ENCODE results near the gene CLSTN1. TPM values are rescaled to one million over a fixed set of nuclear protein-coding genes. Genes with fewer than 3 reads are reported as not detected.
A peak's percentile ranks its signal among the peaks of the same experiment; 100 is the strongest.

CLSTN1 gene
- total RNA-seq, 2 experiments from 2014 or later, result 29.3 to 29.9 TPM

DNA sequence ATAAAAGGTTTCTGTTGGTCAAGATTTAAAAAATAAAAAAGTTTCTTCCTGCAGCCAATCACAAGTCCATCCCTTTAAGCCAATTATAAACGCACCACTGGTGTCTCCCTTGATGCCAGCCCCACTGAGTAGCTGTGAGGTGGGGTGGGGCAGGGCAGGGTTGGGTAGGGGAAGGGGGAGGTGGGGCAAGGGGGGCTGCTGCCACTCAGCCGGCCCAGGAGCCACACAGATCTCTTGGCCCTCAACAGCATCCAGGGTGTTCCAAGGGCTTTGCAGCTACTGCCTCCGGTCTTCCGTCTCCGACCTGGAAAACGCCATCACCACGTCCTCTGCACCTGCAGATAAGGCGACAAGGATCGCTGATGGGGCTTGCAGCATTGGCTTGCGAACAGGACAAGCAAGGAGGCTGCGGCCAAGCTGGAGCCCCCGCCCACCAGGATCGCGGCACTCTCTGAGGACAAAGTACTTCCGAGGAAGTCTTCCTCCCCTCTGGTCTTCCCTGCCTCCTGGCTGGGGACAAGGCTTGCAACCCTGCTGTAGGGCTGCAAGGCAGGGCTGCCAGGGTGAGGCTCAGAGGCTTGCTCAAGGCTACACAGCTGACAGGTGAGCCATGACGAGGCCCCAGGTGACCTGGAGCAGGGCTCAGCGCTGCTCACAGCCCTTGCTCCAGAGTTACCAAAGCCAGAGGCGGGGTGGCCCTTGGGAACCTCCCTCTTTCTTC, 26.8 kb upstream of the CLSTN1 start:
- DNase-seq, result no peak
- Mint-ChIP-seq H3K4me3 (peak overlapping the region; percentile 63), H3K9me3 (peaks cover 6% of the 10 kb centered on the region), H3K27ac (no peak overlapping the region), H3K4me1 (ENCODE audit: low read depth) (peaks cover 11% of the 10 kb centered on the region), H3K36me3 (ENCODE audit: low read depth) (peaks cover 9% of the 10 kb centered on the region), H3K27me3 (peaks cover 2% of the 10 kb centered on the region)
- ChIA-PET CTCF (interaction anchor here (1.1 to 5.1 kb wide), 6 partner anchors 9 to 235 kb away, joined by 3 to 53 read pairs (median 6); no protein-coding TSS in a partner anchor), POLR2A (no interaction called here)
- intact Hi-C loops (cut with micrococcal nuclease), result no loop called here
- peak; percentile 67 for ATAC-seq
- TF ChIP-seq, protein P1, sequence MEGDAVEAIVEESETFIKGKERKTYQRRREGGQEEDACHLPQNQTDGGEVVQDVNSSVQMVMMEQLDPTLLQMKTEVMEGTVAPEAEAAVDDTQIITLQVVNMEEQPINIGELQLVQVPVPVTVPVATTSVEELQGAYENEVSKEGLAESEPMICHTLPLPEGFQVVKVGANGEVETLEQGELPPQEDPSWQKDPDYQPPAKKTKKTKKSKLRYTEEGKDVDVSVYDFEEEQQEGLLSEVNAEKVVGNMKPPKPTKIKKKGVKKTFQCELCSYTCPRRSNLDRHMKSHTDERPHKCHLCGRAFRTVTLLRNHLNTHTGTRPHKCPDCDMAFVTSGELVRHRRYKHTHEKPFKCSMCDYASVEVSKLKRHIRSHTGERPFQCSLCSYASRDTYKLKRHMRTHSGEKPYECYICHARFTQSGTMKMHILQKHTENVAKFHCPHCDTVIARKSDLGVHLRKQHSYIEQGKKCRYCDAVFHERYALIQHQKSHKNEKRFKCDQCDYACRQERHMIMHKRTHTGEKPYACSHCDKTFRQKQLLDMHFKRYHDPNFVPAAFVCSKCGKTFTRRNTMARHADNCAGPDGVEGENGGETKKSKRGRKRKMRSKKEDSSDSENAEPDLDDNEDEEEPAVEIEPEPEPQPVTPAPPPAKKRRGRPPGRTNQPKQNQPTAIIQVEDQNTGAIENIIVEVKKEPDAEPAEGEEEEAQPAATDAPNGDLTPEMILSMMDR (IDR thresholded peaks at IDR 0.05), result no peak

DNA sequence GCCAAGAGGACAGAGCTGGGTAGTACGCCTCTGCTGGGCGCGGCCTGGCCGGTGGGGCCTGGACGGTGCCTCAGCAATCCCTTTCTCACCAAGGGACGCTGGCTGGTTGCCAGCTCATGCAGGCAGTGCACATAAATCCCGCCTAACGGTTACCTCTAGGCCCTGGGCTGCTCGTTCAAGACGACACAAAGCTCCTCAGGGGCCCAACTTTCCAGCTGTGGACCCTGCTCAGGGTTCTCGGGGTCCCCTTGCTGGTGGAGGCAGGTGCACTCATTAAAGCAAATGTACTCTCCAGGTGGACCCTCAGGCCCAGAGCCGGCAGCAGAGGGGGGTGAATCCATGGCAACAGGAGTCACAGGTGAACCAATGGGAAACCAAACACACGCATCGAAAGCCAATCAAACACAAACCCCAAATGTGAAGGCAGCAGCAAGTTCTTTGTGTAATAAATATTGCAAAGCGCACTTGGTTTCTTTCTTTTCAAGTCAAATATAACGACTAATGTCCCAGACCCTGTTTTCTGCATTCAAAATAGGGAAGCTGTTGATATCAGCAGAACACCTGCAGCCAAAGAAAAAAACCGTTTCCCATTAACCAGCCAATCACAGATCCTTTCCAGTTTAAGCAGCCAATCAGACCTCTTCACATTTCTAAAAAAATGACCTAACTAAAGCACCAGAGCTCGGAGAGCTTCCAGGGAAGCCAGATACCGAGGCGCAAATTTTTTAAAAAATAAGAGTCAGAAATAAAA, 26.1 kb upstream of the CLSTN1 start:
- ChIA-PET POLR2A (no interaction called here), CTCF (interaction anchor here (1.1 to 5.1 kb wide), 6 partner anchors 9 to 235 kb away, joined by 3 to 53 read pairs (median 6); no protein-coding TSS in a partner anchor)
- ATAC-seq (peak; percentile 79), DNase-seq (no peak)
- peaks cover 9% of the 10 kb centered on the region for H3K36me3 Mint-ChIP-seq (ENCODE audit: low read depth)
- H3K27ac Mint-ChIP-seq, result no peak overlapping the region
- H3K27me3 Mint-ChIP-seq, result peaks cover 2% of the 10 kb centered on the region
- TF ChIP-seq, protein P1 (IDR thresholded peaks at IDR 0.05), result no peak
- peaks cover 11% of the 10 kb centered on the region for H3K4me1 Mint-ChIP-seq (ENCODE audit: low read depth)
- H3K4me3 Mint-ChIP-seq, result peak overlapping the region; percentile 63
- H3K9me3 Mint-ChIP-seq, result peaks cover 6% of the 10 kb centered on the region
- intact Hi-C loops (cut with micrococcal nuclease), result no loop called here

DNA sequence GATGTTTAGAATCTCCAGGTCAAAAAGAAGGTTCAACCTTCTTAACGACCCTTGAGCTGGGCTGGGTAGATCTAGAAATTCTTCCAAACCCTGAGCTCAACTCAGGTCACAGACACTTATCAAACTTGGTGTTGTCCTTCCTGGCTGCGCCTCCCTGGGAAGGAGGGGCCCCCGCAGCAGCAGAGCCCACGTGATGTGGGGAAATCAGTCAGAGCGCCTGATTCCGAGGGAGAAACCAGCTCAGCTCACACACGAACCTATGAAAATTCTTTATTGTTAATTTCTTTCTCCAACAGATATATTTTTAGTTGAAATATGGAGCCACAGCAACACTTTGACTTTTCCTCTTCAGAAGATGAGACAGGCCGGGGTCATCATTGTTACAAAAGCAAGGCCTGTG, 24.3 kb upstream of the CLSTN1 start:
- DNase-seq (no peak), ATAC-seq (no peak)
- Mint-ChIP-seq H3K27ac (no peak overlapping the region), H3K27me3 (peaks cover 2% of the 10 kb centered on the region), H3K9me3 (no peaks in the 10 kb centered on the region), H3K4me3 (no peak overlapping the region), H3K36me3 (ENCODE audit: low read depth) (no peaks in the 10 kb centered on the region), H3K4me1 (ENCODE audit: low read depth) (peaks cover 11% of the 10 kb centered on the region)
- ChIA-PET CTCF (interaction anchor here (1.3 to 5.1 kb wide), 3 partner anchors 25 to 63 kb away, joined by 4 to 53 read pairs (median 4); no protein-coding TSS in a partner anchor), POLR2A (no interaction called here)
- intact Hi-C loops (cut with micrococcal nuclease), result no loop called here
- TF ChIP-seq, protein P1 (IDR thresholded peaks at IDR 0.05), result no peak

DNA sequence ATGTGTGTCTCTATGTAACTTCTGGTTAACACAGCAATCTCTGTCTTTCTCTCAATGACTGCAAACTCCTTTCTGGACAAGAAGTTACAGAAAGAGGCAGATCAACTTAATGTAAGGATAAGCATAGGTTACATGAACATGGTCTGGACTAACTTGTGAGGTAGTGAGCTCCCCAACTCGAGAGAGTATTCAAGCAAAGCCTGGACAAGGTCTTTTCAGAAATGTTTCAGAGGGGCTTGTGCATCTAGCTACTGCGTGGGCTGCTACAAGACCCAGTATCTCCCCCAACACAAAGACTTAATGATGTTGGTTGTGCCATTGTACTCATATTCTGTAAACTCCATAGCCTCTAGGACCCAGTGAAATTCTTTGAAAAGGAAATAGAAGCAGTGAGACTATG, 23.5 kb upstream of the CLSTN1 start:
- peaks cover 11% of the 10 kb centered on the region for H3K4me1 Mint-ChIP-seq (ENCODE audit: low read depth)
- no peaks in the 10 kb centered on the region for H3K9me3 Mint-ChIP-seq
- H3K4me3 Mint-ChIP-seq, result no peak overlapping the region
- H3K27ac Mint-ChIP-seq, result no peak overlapping the region
- ATAC-seq (no peak), DNase-seq (no peak)
- TF ChIP-seq, protein P1 (IDR thresholded peaks at IDR 0.05), result no peak
- H3K27me3 Mint-ChIP-seq, result peaks cover 2% of the 10 kb centered on the region
- no peaks in the 10 kb centered on the region for H3K36me3 Mint-ChIP-seq (ENCODE audit: low read depth)
- ChIA-PET POLR2A (interaction anchor here (0.6 to 0.9 kb wide), 2 partner anchors 19 to 48 kb away, joined by 3 to 4 read pairs; no protein-coding TSS in a partner anchor), CTCF (interaction anchor here (1.3 to 5.1 kb wide), 3 partner anchors 26 to 62 kb away, joined by 4 to 53 read pairs (median 4); no protein-coding TSS in a partner anchor)
- intact Hi-C loops (cut with micrococcal nuclease), result no loop called here

Measured in activated CD8-positive, alpha-beta T cell treated with anti-CD3 and anti-CD28 coated beads for 36 hours (primary cell).